ENCODE measurements around the gene CBL.

Gene CBL

DNA sequence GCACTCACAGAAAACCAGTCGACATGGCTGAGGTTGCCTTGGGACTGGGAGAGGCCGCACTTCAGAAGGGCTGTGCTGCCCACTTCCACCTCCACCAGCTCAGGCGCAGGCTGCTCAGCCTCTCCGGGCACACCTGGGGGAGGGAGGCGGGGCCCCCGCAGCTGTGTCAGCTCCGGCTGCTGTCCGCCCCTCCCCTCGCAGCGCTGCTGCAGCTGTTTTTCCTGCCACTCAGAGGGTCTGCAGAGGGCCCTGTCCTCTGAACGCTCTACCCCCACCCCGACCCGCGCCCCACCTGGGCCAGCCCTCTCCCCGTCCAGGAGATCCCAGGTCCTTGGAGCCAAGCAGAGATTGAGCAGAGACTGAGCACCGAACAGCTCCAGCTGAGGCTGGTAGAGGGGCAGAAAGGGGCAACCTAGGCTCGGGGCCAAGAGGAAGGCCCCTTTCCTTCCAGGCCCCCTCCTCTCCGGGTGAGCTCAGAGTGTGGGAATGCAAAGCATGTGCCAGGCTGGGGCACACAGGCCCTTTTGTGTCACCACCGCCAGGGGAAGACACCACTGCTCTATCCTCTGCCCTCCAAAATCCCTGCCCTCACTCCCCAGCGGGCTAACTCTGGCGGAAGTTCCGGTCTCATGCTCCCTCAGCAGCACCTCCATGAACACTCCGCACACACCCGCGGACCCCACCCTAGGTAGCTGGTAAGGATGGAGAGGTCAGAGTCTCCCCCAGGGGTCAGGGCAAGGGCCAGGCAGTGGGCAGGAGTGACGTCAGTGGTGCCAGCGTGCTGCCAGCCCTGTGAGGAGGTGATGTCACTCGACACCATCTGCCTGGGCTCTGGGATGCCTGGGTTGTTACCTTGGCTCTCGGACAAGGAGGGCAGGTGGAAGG, 109.2 kb downstream of the CBL start:
- DNase-seq: peak; percentile 88

DNA sequence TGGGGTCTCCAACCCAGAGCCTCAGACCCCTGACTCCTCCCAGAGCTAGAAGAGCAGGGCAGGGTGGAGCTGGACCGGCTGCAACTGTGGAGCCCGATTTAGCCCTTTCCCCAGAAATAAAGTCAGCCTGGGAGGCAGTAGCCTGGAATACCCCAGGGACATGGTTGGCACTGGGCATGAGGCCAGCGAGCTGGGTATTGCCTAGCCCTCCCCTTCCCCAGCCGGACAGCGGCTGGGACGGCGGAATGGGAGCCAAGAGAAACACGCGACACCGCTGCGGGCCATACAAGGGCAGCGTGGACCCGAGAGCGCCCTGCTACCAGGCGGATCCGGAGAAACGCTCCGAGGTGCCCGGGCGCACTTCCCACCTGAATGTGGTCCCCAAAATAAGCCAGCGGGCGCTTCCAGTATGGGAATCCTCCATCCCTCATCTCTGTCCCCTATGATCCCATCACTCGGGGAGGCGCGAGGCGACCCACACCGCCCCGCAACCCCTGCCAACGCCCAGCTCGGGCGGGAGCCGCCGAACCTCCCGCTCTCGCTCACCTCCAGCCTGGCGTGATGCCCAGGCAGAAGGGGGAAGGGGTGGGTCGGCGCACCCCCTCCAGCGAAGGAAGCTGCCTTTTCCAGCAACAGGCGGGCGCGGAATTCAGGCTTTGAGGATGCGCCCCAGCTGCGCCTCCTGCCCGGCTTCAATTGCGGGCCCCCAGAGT, 110.0 kb downstream of the CBL start:
- DNase-seq: peak; percentile 79

DNA sequence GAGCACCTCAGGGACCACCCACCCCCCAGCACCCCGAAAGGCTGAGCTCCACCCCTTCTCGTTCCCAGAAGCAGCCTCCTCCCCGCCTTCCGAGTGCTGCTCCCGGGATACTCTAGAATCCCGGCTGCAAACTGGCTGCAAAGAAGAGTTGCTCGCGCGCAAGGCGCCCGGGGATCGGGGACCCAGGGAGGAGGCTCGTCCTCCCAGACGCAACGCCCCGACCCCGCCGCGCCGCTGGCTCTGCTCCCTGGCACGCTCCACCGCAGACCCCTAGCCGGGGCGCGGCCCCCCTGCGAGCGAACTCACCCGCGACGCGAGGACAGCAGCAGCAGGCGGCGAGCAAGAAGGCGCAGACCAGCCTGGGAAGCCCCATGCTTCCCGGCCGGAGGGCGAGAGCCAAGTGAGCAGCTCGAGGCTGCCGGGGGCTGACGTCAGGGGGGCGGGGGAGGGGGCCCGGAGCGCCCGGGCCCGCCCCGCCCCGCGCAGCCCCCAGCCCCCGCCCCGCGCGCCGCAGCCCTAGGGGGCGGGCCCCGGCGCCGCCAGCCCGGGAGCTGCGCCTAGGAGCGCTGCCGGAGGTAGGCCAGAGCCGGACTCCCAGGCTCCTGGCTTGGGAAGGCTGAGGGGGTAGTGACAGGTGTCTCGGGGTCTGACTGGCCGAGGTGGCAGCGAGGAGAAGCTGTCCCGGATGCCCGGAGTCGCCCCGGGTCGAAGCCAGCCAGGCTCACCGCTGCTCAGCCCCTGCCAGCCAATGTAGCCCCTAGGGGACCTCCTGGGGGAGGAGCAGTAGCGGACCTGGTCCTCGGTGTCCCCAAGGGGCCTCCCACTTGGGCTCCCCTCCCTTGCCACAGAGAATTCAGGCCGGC, 110.8 kb downstream of the CBL start, which contains the start of gene MCAM:
Gene MCAM, minus strand, starts transcription at position 402 of the 863 bp plus-strand sequence. Its CDS starts 29 bp downstream, at position 373.
- DNase-seq: peak; percentile 70

DNA sequence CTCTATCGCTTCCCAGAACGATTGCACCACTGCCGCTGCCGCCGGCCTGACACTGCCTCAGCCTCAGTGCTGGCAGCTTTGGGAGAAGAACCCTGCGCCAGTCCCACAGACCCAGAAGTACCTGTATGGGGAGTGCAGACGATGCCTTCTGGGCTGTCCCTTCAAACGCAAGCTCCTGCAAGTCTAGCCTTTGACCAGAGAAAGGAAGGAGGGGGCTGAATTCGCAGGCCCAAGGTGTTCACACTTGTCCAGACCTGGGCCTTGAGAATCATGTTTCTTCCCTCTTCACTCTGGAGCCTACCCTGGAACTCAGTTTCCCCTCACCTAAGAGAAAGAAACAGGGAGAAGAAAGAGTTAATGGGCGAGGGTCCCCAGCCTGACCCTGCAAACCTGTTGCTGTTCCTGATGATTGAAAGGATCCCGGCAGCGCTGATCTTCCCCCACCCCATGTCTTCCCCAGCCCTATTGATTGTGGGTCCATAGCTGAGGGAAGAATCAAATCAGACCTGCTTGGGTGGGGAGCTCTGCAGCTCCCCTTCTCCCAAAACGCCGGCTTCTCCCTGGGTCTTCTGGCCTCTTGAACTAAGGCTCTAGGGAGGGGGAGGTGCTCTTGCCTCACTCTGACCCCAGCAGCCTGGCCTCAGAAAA, 111.6 kb downstream of the CBL start:
- no peak for DNase-seq

DNA sequence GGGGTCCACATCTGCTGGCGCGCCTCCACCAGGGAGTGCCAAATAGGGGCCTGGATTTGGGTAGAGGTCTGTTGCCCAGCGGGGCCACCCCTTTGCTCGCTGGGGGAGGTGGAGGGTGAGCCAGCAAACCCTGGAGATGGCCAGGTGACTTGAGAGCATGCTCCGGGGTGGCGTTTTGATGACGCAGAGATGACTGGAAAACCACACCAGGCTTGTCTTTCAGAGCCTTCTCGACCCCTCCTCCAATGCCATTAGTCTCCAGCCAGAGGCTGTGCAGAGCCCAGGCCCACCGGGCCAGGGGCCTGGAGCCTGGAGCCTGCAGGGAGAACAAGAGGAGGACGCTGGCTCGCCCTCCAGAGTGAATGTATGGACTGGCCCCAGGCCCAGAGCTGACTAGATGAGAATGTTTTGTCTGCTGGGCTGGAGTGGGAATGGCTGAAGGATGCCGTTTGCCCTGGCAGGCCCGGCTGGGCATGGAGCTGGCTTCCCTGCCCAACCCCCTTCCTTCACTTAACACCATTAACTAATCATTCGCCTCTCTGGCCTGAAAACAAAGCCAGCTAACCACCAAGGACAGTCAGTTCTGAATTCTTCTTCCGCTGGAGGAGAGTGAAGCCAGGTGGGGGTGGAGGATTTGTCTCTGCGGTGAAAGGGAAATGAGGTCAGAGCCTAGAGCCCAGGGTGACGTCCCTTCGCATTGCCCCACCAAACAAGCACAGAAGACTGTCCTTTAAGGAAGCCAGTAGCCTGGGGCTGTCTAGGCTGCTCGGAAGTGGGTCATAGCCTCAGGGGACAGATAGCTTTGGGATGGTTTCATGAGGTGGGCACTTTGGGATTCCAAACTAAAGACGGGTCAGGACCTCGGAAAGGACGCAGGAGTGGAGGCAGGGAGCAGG, 112.3 kb downstream of the CBL start:
- DNase-seq: peak; percentile 48

DNA sequence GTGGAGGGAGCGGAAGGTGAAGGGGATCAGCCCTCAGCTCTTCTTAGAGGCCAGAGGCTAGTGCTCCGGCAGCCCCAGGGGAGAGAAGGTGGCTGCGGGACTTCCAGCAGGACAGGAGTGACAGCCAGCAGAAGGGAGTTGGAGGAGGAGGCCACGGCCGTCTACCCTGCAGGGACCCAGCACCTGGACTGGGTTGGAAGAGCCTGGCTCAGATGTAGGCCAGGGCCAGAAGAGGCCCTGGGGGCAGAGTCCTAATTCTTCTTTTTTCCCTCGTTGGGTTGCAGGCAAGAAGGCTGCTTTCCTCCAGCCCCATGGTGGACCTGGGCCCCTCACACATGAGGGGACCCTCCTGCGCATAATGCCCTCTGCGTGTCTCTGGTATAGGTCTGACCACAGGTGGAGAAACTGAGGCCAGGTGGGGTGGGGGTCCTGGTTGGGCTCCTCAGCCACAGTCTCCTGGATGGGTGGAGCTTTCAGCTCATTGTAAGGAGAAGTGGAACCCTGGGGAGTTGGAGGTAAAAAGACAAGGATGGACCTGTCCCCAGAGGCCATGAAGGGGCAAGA, 113.1 kb downstream of the CBL start:
- peak; percentile 42 for DNase-seq

DNA sequence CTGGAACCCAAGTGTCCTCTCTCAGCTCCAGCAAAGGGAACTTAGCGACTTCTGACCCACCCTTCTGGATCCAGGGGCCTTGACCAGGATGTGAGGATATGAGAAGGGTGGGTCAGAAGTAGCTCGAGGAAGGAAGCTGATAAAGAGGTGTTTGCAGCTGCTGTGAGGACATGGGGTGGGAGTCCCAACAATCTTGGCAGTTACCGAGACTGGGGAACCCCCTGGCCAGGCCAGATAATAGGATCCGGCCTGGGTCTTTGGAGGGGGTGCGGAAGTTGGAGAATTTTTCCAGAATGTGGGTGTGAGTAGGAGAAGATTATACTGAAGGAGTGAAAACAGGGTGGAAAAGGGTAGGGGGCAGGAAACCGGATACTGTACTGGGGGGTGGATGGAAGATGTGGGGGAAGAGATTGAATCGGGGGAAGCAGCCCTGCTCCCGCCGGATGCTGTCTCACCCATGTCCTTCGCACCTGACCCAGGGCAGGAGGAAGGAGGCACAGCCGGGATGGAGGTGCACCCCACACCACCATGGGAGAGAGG, 113.6 kb downstream of the CBL start:
- DNase-seq: no peak

DNA sequence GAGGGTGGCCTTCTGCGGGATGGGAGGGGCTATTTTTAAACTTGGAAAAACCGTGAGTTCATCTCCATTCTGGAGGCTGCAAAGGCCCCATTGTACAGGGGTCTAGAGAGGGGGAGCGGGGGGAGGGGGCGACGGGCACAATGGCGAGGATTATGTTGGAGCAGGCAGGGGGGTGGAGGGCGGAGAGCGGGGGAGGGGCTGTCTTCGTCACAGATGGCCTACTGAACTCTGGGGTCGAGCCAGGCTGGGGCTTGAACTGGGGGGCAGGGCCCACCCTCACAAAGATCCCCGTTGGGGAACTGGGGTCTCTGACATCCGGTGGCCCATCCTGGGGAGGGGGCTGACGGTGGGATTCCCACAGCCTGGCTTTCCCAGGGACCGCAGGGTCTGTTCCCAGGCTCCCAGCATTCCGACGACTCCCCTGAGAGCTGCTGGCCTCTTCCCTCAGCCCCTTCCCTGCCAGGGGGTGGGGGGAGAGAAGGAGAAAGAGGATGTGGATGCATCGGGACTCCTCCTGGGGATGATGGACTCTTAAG, 114.2 kb downstream of the CBL start:
- DNase-seq: peak; percentile 47

DNA sequence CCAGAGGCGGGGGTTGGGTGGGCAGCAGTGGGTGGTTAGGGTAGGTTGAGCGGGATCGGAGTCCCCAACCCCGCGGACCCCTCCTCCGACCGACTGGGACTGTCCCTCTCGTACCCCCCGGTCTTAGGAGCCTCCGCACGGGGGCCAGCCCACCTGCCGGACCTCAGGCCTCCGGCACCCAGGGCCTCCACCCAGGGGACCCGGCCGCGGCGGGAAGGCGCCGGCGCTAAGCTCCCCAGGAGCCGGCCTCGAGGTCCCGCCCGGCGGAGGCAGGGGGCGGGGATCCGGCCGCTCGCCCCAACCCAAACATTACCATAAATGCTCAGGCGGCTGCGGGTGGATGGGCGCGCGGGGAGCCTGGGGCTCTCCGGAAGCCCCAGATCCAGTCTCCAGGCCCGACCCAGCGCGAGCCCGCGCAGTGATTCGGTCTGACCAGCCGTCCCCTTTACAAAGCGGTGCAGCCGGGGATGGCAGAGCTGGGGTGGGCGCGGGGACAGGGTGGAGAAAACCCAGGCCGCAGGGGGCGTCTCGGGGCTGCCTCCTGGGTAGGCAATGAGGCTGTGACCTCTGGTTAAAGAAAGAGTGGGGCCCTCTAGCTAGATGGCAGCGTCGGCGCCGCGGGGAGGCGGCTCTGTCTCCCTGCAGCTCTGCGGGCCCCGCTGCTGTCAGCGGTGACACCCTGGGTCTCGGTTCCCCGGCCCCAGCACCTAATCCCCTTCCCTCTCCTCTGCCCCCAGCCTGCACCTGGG, 114.8 kb downstream of the CBL start:
- peak; percentile 79 for DNase-seq

DNA sequence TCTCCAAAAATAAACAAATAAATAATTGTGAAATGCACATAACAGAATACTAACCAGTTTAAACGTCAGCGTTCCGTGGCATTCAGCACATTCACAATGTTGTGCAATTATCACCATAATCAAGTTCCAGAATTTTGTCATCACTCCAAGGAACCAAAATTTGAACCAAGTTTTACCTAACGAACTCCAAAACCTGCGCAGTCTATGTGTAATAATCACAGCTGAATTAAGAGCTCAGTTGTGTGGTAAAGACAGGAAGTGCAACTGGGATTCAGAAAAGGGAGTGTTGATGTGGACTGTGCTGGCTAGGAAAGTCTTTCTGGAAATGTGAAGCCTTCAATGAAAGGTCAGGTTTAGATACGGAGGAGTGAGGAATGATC, 116.2 kb downstream of the CBL start:
- peak; percentile 61 for DNase-seq

DNA sequence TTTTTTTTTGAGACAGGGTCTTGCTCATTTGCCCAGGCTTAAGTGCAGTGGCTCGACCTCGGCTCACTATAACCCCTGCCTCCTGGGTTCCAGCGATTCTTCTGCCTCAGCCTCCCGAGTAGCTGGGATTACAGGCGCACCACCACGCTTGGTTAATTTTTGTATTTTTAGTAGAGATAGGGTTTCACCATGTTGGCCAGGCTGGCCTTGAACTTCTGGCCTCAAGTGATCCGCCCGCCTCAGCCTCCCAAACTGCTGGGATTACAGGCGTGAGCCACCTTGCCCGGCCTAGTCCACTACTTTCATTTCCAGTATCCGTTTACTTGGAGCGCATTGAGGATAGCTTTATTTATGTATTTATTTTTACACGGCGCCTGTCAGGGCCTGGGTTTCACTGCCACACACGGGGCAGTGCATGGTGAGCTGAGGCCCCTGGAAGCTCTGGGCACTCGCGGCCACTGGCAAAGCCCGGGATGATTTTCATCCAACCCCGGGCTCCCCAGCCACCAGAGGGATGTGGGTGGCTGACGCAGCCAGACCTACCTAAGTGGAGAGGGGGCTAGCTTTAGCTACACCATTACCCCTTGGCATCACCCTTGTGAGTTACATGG, 116.9 kb downstream of the CBL start:
- DNase-seq: no peak

DNA sequence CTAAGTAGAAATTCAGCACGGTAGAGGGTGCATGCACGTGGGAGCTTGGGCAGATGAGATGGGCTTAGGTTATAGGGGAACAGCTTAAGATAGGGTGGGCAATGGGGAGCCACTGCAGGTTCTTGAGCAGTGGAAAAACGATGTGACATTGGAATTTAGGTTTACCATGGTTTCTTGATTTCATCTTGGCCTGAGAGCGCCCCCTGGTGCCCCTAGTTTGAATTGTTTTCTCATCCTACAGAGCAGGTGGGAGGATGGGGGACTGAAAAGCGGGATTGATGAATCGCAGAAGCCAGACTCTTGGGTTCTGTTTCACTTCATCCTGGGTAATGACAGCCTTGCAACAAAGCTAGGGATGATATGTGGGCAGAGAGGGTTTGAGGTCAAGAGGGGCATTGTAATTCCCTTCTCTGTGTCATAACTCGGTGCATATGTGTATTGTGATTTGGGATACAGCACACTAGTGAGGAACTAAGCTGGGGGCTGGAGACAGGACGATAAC, 117.4 kb downstream of the CBL start:
- DNase-seq: peak; percentile 81

DNA sequence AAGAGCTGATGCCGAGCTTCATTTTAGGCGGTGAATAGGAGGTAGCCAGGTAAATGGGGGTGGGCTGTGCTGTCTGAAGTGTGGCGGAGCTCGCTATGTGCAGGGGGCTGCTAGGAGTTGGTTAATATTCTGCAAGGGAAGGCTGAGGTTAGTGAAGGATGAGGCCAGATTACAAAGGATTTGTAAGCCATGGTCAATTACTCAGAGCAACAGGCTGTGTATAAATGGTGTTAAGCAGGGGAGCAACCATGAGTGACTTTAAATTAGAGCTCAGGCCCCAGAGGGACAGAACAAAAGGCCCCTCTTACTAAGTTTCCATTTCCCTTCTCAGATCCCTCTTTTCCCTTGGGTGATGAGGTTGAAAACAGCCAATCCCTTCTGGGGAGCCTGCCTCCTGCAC, 118.0 kb downstream of the CBL start:
- DNase-seq: no peak

DNA sequence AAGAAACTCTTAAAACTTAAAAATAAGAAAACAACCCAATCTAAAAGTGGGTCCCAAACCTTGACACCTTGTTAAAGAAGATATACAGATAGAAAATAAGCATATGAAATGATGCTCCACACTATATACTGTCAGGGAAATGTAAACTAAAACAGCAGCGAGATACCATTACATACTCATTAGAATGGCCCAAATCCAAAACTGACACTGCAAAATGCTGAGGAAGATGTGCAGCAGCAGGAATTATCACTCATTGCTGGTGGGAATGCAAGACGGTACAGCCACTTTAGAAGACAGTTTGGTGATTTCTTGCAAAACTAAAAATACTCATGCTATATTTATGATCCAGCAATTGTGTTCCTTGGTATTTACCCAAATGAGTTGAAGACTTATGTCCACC, 123.2 kb downstream of the CBL start:
- no peak for DNase-seq

DNA sequence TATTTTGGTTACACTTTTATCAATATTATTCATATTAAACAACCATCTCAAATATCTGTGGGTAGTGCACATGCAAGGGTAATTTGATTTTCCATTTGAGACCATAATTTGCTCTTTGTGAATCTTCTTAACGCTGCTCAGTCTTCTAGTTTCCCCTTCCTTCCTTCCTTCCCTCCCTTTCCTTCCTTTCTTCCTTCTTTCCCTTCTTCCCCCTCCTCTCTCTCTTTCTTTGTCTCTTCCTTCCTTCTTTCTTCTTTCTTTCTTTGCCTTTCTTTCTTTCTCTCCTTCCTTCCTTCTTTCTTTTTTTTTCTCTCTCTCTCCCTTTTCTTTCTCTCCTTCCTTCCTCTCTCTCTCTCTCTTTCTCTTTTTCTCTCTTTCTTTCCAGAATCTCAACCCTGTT, 124.1 kb downstream of the CBL start:
- no peak for DNase-seq

DNA sequence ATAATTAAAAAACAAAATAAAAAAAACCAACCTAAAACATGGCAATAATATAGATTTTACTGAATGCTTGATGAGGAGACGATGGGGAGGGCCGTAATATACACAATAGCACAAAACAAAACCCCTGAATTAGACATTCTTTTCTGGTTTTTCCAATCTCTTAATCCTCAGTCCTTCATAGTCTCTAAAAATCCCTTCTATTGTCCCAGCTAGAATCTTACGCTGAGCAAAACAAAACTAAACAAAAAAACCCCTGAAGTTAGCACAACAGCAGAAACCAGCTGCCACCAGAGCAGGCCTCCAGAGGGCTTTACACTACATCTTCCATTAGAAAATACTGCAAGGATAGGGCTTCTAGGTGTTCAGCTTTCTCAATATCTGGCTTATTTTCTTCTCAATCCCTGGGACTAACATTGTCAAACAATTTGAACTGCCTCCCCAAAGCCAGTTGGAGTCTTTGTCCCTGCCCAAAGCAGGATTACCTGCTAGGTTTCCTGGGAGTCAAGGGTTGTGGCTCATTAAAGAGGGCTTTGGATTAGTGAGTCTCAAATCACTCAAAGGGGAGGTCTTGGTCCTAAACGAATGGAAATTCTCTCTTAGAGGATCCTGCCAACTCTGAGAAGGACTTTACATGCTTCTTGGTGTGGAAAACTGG, 126.1 kb downstream of the CBL start:
- DNase-seq: no peak

DNA sequence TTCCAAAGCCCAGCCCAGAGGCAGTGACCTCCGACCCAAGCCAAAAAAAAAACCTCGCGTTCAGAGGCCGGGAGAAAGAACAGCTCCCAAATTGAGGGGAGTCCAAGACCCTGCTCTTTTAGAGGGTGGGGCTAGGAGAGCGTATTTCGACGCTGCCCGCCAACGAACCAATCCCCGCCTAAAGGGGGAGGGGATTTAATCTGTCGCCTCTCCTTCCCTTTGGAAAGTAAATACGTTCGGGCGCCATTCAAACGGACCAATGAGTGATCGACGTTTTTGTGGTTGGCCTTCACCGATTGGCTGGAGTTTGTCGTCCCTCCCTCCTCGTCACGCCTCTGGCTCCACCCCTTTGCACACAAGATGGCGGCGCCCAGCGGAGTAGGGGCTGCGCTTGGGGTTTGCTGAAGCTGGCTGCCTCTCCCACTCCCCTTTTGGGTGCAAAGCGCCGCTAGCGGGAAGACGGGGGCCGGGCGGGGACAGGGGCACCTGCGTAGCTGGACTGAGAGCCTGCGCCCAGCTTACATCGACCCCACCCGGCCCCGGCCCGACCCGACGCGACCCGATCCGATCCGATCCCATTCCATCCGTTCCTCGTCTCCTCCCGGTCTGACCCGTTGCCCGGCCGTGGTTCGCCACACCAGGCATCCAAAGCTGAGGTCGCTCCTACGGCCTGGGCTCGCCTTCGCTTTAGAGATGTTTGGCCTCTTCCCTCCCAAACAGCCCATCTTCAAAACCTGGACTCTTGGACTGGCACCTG, 128.2 kb downstream of the CBL start, which contains the start of gene RNF26:
Gene RNF26, plus strand, starts transcription at position 354 of the 757 bp plus-strand sequence. CDS start 596 bp downstream, outside the sequence.
- peak; percentile 98 for DNase-seq

Measured in DMS53 (cell line).